SIG-M5 treated with dmso at 0.1 percent for 504 hours (cell line): Measurements from ENCODE around the gene CAPN1.

Source experiments
- DNase-seq: peaks from one replicate; lab custom pipeline; 2025; ENCODE audit not compliant: unreplicated experiment; lab: John Stamatoyannopoulos, UW

Gene CAPN1

GRCh38 chr11:65189191-65189590 lies 7.5 kb downstream of the CAPN1 start:
- no peak for DNase-seq

DNA sequence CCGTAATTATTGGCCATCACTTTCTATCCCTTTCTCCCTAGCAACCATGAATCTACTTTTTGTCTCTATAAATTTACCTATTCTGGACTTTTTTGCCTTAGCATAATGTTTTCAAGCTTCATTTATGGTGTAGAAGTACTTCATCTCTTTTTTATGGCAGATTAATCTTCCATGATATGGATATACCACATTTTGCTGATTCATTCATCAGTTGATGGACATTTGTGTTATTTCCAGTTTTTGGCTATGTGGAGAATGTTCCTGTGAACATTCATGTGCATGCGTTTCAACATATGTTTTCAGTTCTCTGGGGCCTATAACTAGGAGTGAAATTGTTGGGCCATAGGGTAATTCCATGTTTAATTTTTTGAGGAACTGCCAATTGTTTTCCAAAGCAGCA lies 12.8 kb downstream of the CAPN1 start:
- DNase-seq, result no peak

DNA sequence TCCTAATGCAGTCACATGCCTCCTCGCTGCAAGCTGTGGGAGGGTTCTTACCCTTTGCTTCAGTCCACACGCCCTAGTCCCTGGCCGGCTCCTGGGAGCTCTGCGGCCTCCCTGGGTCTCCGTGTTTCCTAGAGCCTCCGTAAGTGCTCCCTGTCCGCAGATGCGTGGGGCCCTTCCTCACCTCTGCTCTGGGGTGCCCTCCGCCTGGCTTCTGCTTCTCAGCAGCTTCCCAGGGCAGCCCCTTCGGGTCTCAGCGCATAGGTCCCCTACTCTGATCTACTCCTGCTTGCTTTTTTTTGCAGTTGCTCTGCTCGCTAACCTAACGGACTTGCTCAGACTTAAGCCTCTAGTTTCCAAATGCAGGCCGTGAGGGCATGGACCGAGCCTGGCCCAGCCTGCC lies 22.4 kb downstream of the CAPN1 start:
- DNase-seq, result no peak

GRCh38 chr11:65204646-65205601 lies 23.2 kb downstream of the CAPN1 start:
- DNase-seq, result peak; percentile 13

- DNase-seq, result no peak
These were observed 23.9 kb downstream of the CAPN1 start for GRCh38 chr11:65205602-65205967.

- no peak for DNase-seq
These were observed 24.7 kb downstream of the CAPN1 start for GRCh38 chr11:65206441-65206841.

GRCh38 chr11:65206901-65207300 lies 25.2 kb downstream of the CAPN1 start:
- no peak for DNase-seq

DNA sequence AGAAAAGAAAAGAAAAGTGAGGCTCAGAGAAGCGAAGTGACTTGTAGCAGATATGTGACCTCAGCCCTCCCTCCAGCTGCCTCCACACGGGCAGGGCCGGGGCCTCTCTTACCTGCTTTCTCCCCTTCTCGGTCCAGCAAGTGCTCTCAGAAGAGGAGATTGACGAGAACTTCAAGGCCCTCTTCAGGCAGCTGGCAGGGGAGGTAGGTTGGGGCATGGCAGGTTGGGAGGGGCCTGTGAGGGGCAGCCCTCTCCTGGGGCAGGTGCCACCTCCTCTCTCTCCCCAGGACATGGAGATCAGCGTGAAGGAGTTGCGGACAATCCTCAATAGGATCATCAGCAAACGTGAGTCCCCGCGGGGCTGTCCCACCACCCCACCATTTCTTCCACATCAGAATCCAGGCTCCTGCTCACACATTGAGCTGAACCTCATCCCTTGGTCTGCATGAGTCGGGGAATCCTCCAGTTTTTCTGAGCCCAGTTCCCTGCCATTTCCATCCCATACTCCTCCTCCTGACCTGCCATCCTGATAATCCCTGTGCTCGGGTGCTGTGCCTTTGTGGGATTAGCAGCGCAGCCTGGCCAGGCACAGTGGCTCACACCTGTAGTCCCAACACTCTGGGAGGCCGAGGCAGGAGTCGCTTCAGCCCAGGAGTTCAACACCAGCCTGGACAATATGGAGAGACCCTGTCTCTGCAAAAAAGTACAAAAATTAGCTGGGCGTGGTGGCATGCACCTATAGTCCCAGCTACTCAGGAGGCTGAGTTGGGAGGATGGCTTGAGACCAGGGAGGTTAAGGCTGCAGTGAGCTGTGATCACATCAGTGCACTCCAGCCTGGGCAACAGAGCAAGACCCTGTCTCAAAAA lies 26.4 kb downstream of the CAPN1 start:
- DNase-seq, result no peak

DNA sequence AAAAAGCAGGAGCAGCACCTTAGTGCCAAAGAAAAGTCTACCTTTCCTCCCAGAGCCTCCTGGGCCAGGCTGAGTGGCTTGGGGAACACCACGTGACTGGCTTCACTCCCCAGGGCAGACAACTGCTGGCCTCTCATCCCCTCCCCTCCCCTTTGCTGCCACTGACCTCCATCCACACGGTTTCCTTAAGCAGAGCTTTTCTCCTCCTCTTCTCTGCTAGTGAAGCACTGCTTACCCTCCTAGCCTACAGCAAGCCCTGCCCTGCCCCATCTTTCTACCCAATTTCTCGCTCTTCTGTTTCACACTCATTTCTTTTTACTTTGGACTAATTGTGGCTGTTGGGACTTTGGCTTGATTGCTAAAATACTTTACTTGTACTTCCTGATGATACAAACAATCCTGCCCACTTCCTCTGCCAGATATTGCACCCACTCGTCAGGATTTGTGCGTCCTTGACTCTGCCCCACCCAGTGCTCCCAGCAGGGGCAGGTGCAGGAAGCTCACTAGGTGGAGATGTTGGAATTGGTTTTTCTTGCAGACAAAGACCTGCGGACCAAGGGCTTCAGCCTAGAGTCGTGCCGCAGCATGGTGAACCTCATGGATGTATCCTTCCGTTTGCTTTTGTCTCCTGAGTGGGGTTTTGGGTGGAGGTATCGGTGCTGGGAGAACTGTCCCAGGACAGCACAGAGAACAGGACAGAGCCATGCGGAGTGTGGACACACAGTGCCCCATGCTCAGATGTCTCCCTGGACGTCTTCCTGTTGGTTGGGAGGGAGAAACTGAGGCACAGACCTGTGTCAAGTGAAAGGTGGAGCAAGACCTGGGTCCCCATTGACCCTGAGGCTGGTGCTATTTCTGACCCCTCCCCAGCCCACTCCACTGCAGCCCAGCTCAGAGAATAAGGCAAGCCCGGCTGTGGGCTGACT lies 27.3 kb downstream of the CAPN1 start:
- no peak for DNase-seq

DNA sequence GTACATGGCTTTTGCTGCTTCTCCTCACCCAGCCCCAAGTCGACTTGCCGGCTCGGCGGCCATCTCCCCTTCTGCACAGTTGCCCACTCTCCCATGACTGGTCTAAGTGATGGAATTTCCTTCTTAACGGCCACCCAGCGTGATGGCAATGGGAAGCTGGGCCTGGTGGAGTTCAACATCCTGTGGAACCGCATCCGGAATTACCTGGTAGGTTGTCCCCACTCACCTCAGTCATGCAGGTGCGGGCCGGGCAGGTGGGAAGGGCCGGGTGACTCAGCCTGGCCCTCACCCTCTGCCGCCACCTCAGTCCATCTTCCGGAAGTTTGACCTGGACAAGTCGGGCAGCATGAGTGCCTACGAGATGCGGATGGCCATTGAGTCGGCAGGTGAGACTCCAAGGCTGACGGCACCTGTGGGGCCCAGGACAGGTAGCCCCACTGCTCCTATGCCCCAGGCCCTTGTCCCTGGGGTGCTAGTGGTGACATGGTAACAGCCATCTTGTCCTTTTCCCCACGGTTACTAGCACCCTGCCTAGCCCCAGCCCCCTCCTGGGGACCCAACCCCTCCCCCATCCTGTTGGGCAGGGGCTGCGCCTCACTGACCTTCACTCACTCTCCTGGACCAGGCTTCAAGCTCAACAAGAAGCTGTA lies 28.1 kb downstream of the CAPN1 start:
- DNase-seq, result no peak

DNA sequence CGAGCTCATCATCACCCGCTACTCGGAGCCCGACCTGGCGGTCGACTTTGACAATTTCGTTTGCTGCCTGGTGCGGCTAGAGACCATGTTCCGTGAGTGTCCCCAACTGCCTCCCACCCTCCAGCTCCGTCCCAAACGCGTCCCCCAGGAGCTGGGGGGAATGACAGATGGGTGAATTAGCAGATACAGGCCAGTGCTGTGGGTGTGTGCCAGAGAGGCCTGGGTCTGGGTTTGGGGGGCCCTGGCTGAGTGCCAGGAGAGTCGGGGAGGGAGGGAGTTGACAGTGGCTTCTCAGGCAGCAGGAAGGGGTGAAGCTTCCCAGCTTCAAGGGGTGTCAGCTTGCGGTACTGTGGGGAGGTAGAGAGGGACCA lies 28.6 kb downstream of the CAPN1 start:
- DNase-seq, result no peak

DNA sequence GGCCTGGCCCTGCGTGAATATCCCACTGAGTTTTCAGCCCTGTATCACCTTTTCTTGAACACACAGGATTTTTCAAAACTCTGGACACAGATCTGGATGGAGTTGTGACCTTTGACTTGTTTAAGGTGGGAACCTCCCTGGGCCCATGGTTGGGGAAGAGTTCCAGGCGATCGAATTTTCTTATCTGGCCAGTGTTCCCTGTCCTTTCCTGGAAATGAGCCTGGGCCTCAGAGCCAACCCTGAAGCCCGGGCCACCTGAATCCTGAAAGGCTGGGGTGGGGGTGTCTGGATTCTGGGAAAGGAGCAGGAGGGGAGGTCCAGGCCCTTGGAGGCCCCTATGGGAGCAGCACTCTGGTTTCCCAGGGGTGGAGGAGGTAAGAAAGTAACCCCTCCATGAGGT lies 29.0 kb downstream of the CAPN1 start:
- DNase-seq, result no peak

DNA sequence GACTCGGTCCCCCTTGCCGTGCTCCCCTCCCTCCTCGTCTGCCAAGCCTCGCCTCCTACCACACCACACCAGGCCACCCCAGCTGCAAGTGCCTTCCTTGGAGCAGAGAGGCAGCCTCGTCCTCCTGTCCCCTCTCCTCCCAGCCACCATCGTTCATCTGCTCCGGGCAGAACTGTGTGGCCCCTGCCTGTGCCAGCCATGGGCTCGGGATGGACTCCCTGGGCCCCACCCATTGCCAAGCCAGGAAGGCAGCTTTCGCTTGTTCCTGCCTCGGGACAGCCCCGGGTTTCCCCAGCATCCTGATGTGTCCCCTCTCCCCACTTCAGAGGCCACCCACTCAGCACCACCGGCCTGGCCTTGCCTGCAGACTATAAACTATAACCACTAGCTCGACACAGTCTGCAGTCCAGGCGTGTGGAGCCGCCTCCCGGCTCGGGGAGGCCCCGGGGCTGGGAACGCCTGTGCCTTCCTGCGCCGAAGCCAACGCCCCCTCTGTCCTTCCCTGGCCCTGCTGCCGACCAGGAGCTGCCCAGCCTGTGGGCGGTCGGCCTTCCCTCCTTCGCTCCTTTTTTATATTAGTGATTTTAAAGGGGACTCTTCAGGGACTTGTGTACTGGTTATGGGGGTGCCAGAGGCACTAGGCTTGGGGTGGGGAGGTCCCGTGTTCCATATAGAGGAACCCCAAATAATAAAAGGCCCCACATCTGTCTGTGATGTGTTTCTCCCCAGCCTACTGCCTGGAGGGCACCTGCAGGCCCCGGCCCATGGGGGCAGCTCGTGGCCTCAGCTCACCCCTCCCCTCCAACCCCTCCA lies 29.8 kb downstream of the CAPN1 start:
- no peak for DNase-seq

- DNase-seq, result no peak
These were observed 30.6 kb downstream of the CAPN1 start for GRCh38 chr11:65212226-65212801.

- DNase-seq, result no peak
These were observed 31.8 kb downstream of the CAPN1 start for GRCh38 chr11:65213322-65214211.

GRCh38 chr11:65214212-65214845 lies 32.6 kb downstream of the CAPN1 start:
- no peak for DNase-seq

- DNase-seq, result no peak
These were observed 33.8 kb downstream of the CAPN1 start for GRCh38 chr11:65215441-65216076.
